Esophagus muscularis mucosa (tissue), 4 donors: ENCODE measurements around the gene MACROD2. TPM values are rescaled to one million over a fixed set of nuclear protein-coding genes. Genes with fewer than 3 reads are reported as not detected.
"Not testable (repeated sequence)": the region's sequence is repeated elsewhere in the genome, so short reads cannot be mapped to it uniquely, and the experiment has no call there.

Experiments
- DNase-seq: peaks from one replicate; pipeline ENCODE4 v3.0.0-alpha.2; 2017; ENCODE audit errors: extremely low spot score
- H3K27ac ChIP-seq, 4 donors: fragments of 200-600 bp; sonication (generic); replicated peaks in 1 of 4; 1 replicate in 3 of 4; 2 replicates in 1 of 4; pipeline ENCODE4 v1.5.1; 2016 to 2019; ENCODE audit warnings: mild to moderate bottlenecking in 1 of 4
- H3K27me3 ChIP-seq, 4 donors: fragments of 200-600 bp; sonication (generic); one replicate each; pipeline versions ENCODE4 v1.5.1 to v1.6.0; 2016 to 2019
- H3K36me3 ChIP-seq, 4 donors: fragments of 200-600 bp; sonication (generic); one replicate each; pipeline ENCODE4 v1.5.1; 2016 to 2019
- H3K4me1 ChIP-seq, 4 donors: fragments of 200-600 bp; sonication (generic); one replicate each; pipeline ENCODE4 v1.5.1; 2016 to 2019
- H3K4me3 ChIP-seq, 4 donors: fragments of 200-600 bp; sonication (generic); 1 replicate in 2 of 4; 2 replicates in 2 of 4; pipeline ENCODE4 v1.5.1; 2016 to 2019; ENCODE audit warnings: mild to moderate bottlenecking in 4 of 4, moderate library complexity in 1 of 4
- H3K9me3 ChIP-seq, 4 donors: fragments of 200-600 bp; sonication (generic); 1 replicate in 3 of 4; 2 replicates in 1 of 4; pipeline ENCODE4 v1.5.1; 2016 to 2019
- EP300 ChIP-seq: sonication (generic); formaldehyde crosslinking; IDR thresholded peaks from one replicate; pipeline ENCODE4 v1.6.1; 2017; ENCODE audit warnings: antibody characterized with exemption
- POLR2A ChIP-seq: fragments of 450-650 bp; IDR thresholded peaks from one replicate; pipeline ENCODE4 v1.6.1; 2017; ENCODE audit warnings: antibody characterized with exemption, moderate library complexity, mild to moderate bottlenecking, low read depth
- POLR2AphosphoS5 ChIP-seq, 2 donors: sonication (generic); formaldehyde crosslinking; IDR thresholded peaks; one replicate each; pipeline ENCODE4 v1.6.1; 2017; ENCODE audit warnings: antibody characterized with exemption in 2 of 2
- WGBS: methylation state at CpG from one replicate; pipeline ENCODE4 v1.1.5; 2018; 5-methylcytosine and 5-hydroxymethylcytosine counted together
- intact Hi-C: fragments of 100-400 bp; cut with DNase I; formaldehyde crosslinking; loops from one replicate; pipeline ENCODE4 v1.15.1; 2023
- total RNA-seq, 4 donors: library from RNA; depleted of rRNA; stranded (reverse); fragments of >200 nt; gene quantifications; one replicate each; pipeline versions ENCODE4 v1.1.0 to v1.2.1, GENCODE V29; 2016
- TF ChIP-seq, protein P1 (sequence below), 3 experiments: fragments of 200-600 bp in 2 of 3; fragments of 450-650 bp in 1 of 3; sonication (generic) in 2 of 3; IDR thresholded peaks; one replicate each; pipeline ENCODE4 v1.5.1; 2017 to 2019; ENCODE audit warnings: antibody characterized with exemption in 3 of 3, mild to moderate bottlenecking in 2 of 3, moderate library complexity in 1 of 3

The MACROD2 gene
- total RNA-seq, 4 donors from 2014 or later, result 1.4 to 3.6 (median 2.6) TPM

DNA sequence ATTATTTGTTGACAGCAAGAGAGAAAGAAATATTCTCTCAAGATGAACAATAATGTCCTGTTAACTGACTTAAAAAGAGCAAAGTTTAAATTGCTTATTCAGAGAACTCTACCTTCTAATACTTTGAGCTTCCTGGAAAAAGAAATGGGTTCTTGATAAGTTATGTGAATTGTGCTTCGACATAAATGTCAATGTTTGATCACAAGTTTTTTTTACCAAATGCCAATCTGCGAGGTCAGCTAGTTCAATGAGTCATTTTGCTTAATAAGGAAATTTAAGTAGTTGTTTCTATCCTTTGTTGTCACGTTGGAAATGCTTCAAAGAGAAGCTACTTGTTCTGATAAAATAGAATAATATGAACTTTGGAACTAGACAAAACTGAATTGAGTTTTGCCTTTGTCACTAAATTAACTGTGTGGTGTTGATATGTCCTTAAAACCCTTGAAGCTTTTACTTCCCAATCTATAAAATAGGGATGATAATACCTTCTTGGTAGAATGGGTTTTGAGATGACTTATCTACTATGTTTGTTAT lies 984.2 kb downstream of the MACROD2 start:
- TF ChIP-seq EP300 (no peak), POLR2A (no peak), POLR2AphosphoS5 (IDR thresholded peaks at IDR 0.05) (no peak)
- WGBS, result 77% methylated on average over 3 of the region's 3 CpGs

DNA sequence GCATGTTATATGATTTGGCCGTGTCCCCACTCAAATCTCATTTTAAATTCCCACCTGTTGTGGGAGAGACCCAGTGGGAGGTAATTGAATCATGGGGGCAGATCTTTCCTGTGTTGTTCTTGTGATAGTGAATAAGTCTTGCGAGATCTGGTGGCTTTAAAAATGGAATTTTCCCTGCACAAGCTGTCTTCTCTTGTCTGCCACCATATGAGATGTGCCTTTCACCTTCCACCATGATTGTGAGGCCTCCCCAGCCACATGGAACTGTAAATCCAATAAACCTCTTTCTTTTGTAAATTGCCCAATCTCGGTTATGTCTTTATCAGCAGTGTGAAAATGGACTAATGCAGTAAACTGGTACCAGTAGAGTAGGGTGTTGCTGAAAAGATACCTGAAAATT lies 986.2 kb downstream of the MACROD2 start:
- H3K27ac ChIP-seq, H3K4me1 ChIP-seq, H3K27me3 ChIP-seq, intact Hi-C loops, H3K9me3 ChIP-seq, H3K4me3 ChIP-seq, DNase-seq, H3K36me3 ChIP-seq: not testable (repeated sequence)
- WGBS, result 96% methylated on average over 3 of the region's 3 CpGs

More for the DNA sequence above, 984.2 kb downstream of the MACROD2 start:
- peaks cover 0 to 9% (median 3%) of the 10 kb centered on the region in 4 donors for H3K9me3 ChIP-seq
- H3K4me1 ChIP-seq, result no peaks in the 10 kb centered on the region
- H3K27me3 ChIP-seq, result no peaks in the 10 kb centered on the region
- intact Hi-C loops, result no loop called here
- H3K27ac ChIP-seq, result no peak overlapping the region
- H3K4me3 ChIP-seq, result no peak overlapping the region
- no peak for DNase-seq
- no peaks in the 10 kb centered on the region for H3K36me3 ChIP-seq

- H3K36me3 ChIP-seq, intact Hi-C loops, H3K4me1 ChIP-seq, H3K4me3 ChIP-seq, DNase-seq, H3K9me3 ChIP-seq, H3K27ac ChIP-seq, H3K27me3 ChIP-seq: not testable (repeated sequence)
- WGBS, result 100% methylated on average over 1 of the region's 1 CpG
Measured at GRCh38 chr20:14982324-14982723, 987.0 kb downstream of the MACROD2 start.

- TF ChIP-seq POLR2A, result no peak
- TF ChIP-seq EP300, result no peak
- TF ChIP-seq, protein P1, sequence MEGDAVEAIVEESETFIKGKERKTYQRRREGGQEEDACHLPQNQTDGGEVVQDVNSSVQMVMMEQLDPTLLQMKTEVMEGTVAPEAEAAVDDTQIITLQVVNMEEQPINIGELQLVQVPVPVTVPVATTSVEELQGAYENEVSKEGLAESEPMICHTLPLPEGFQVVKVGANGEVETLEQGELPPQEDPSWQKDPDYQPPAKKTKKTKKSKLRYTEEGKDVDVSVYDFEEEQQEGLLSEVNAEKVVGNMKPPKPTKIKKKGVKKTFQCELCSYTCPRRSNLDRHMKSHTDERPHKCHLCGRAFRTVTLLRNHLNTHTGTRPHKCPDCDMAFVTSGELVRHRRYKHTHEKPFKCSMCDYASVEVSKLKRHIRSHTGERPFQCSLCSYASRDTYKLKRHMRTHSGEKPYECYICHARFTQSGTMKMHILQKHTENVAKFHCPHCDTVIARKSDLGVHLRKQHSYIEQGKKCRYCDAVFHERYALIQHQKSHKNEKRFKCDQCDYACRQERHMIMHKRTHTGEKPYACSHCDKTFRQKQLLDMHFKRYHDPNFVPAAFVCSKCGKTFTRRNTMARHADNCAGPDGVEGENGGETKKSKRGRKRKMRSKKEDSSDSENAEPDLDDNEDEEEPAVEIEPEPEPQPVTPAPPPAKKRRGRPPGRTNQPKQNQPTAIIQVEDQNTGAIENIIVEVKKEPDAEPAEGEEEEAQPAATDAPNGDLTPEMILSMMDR (IDR thresholded peaks at IDR 0.05), result no peak
- no peak for TF ChIP-seq POLR2AphosphoS5 (IDR thresholded peaks at IDR 0.05)
- no peak overlapping the region for H3K4me3 ChIP-seq
- intact Hi-C loops, result no loop called here
- no peaks in the 10 kb centered on the region for H3K27me3 ChIP-seq
- peaks cover 0 to 9% (median 3%) of the 10 kb centered on the region in 4 donors for H3K9me3 ChIP-seq
- no peak for DNase-seq
- H3K36me3 ChIP-seq, result no peaks in the 10 kb centered on the region
- H3K4me1 ChIP-seq, result peaks cover 0 to 7% (median 0%) of the 10 kb centered on the region in 4 donors
- 87% methylated on average over 3 of the region's 3 CpGs for WGBS
- no peak overlapping the region for H3K27ac ChIP-seq
Measured at GRCh38 chr20:14984305-14984704, 989.0 kb downstream of the MACROD2 start.

DNA sequence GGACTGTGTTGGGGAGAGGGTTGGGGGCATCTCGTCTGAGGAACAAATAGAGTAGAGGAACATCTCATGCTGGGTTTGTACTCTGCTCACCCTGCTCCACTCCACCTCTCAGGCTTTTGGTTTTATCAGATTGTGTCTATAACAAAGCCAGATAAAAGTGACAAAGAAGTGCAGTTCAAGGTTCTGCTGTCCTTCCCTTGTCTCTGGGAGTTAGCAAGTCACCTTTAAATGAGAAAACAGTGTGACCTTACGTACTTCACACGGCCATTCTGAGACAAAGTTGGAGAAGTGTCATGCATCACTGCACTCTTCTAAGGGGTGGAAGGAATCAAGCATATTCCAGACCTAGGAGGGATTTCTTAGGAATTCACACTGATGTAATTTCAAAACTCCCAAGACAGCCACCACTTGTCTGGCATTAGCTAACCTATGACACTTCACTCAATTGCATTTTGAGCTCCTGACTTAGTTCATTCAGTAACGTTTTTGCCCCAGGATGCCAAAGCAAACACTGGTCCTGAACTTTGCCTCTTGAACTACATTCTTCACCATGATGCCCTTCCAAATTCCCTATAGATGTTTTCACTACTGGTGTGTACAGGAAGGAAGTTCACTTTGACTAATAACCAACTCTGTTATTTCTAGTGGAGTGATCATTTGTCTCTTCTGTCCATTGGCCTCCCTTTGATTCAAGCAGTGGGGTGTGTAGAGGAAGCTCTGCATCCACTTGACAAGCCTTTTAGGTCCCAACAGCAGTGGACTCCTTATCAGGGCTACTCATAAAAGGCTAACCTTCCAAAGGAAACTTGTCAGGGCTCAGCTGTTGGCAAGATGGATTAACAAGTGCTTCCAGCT lies 989.7 kb downstream of the MACROD2 start:
- Histone ChIP-seq H3K9me3 (peaks cover 0 to 9% (median 3%) of the 10 kb centered on the region in 4 donors), H3K27ac (no peak overlapping the region), H3K4me1 (peaks cover 0 to 7% (median 0%) of the 10 kb centered on the region in 4 donors), H3K36me3 (no peaks in the 10 kb centered on the region), H3K27me3 (no peaks in the 10 kb centered on the region), H3K4me3 (no peak overlapping the region)
- TF ChIP-seq, protein P1 (IDR thresholded peaks at IDR 0.05), result no peak
- TF ChIP-seq EP300, result no peak
- TF ChIP-seq POLR2AphosphoS5 (IDR thresholded peaks at IDR 0.05), result no peak
- TF ChIP-seq POLR2A, result no peak
- DNase-seq, result no peak
- 76% methylated on average over 4 of the region's 4 CpGs for WGBS
- intact Hi-C loops, result no loop called here

- H3K9me3 ChIP-seq, result peaks cover 0 to 9% (median 3%) of the 10 kb centered on the region in 4 donors
- H3K27ac ChIP-seq, result no peak overlapping the region
Measured at GRCh38 chr20:14986026-14986655, 990.8 kb downstream of the MACROD2 start.

More at GRCh38 chr20:14986026-14986655, 990.8 kb downstream of the MACROD2 start:
- TF ChIP-seq POLR2A (no peak), POLR2AphosphoS5 (IDR thresholded peaks at IDR 0.05) (no peak), EP300 (no peak)
- TF ChIP-seq, protein P1 (IDR thresholded peaks at IDR 0.05), result no peak
- no peak overlapping the region for H3K4me3 ChIP-seq
- WGBS, result 62% methylated on average over 4 of the region's 4 CpGs
- intact Hi-C loops, result no loop called here
- H3K4me1 ChIP-seq, result peaks cover 0 to 7% (median 0%) of the 10 kb centered on the region in 4 donors
- no peak for DNase-seq
- no peaks in the 10 kb centered on the region for H3K27me3 ChIP-seq
- H3K36me3 ChIP-seq, result no peaks in the 10 kb centered on the region
